Astrocyte (in vitro differentiated cells and primary cell): ENCODE results near the gene TAB3. TPM values are rescaled to one million over a fixed set of nuclear protein-coding genes. Genes with fewer than 3 reads are reported as not detected.

ENCODE experiments used
- DNase-seq: peaks from one replicate; pipeline ENCODE4 v3.0.0-alpha.2; 2010; ENCODE audit warnings: low read depth
- FAIRE-seq: peaks from 2 replicates; lab custom pipeline; 2011; peaks lifted over from hg19 to GRCh38; lab: Jason Lieb, UNC
- H2AFZ ChIP-seq: 2 replicates; pipeline ENCODE4 v1.6.0; 2012; ENCODE audit warnings: low read depth, low read length, inconsistent platforms
- H3K27ac ChIP-seq: 2 replicates; pipeline ENCODE4 v1.5.1; 2011; ENCODE audit warnings: low read depth, low read length, inconsistent platforms
- H3K27me3 ChIP-seq: 2 replicates; pipeline ENCODE4 v1.6.0; 2011; ENCODE audit warnings: low read length, inconsistent platforms; ENCODE audit not compliant: insufficient read depth
- H3K36me3 ChIP-seq: 2 replicates; pipeline ENCODE4 v1.5.1; 2011; ENCODE audit warnings: low read length, inconsistent platforms; ENCODE audit not compliant: insufficient read depth
- H3K4me1 ChIP-seq: 2 replicates; pipeline ENCODE4 v1.5.1; 2011; ENCODE audit warnings: low read length, inconsistent platforms; ENCODE audit not compliant: insufficient read depth
- H3K4me2 ChIP-seq: 2 replicates; pipeline ENCODE4 v1.6.0; 2012; ENCODE audit warnings: low read length, inconsistent platforms
- H3K4me3 ChIP-seq: 2 replicates; pipeline ENCODE4 v1.5.1; 2011; ENCODE audit warnings: low read depth, mild to moderate bottlenecking, low read length, inconsistent platforms; ENCODE audit not compliant: insufficient read depth
- H3K79me2 ChIP-seq: 2 replicates; pipeline ENCODE4 v1.6.0; 2012; ENCODE audit warnings: mild to moderate bottlenecking, low read length, inconsistent platforms; ENCODE audit not compliant: insufficient read depth
- H3K9ac ChIP-seq: 2 replicates; pipeline ENCODE4 v1.6.0; 2012; ENCODE audit warnings: mild to moderate bottlenecking, low read length, inconsistent platforms
- H3K9me3 ChIP-seq: 2 replicates; pipeline ENCODE4 v1.5.1; 2012; ENCODE audit warnings: low read depth, mild to moderate bottlenecking, low read length, inconsistent platforms; ENCODE audit not compliant: insufficient read depth
- H4K20me1 ChIP-seq: 2 replicates; pipeline ENCODE4 v1.6.0; 2012; ENCODE audit warnings: low read length, inconsistent platforms; ENCODE audit not compliant: insufficient read depth
- H3K27ac Mint-ChIP-seq: one replicate; pipeline ENCODE4 v1.8.0; 2021; ENCODE audit warnings: mild to moderate bottlenecking, mixed read lengths; ENCODE audit not compliant: unreplicated experiment
- H3K27me3 Mint-ChIP-seq: one replicate; pipeline ENCODE4 v1.8.0; 2021; ENCODE audit warnings: low read depth, mixed read lengths; ENCODE audit not compliant: unreplicated experiment
- H3K36me3 Mint-ChIP-seq: one replicate; pipeline ENCODE4 v1.8.0; 2021; ENCODE audit warnings: low read depth, mixed read lengths; ENCODE audit not compliant: unreplicated experiment
- H3K4me1 Mint-ChIP-seq: one replicate; pipeline ENCODE4 v1.8.0; 2021; ENCODE audit warnings: low read depth, mixed read lengths; ENCODE audit not compliant: unreplicated experiment
- H3K4me3 Mint-ChIP-seq: one replicate; pipeline ENCODE4 v1.8.0; 2021; ENCODE audit warnings: mild to moderate bottlenecking, moderate library complexity, mixed read lengths; ENCODE audit not compliant: unreplicated experiment
- H3K9me3 Mint-ChIP-seq: one replicate; pipeline ENCODE4 v1.8.0; 2021; ENCODE audit warnings: mild to moderate bottlenecking, mixed read lengths; ENCODE audit not compliant: unreplicated experiment
- CTCF ChIP-seq: IDR thresholded peaks from 2 replicates; pipeline ENCODE4 v1.5.1; 2011; ENCODE audit warnings: low read depth, mild to moderate bottlenecking, inconsistent platforms, low read length, moderate library complexity; ENCODE audit not compliant: insufficient read depth
- EZH2 ChIP-seq: IDR thresholded peaks from 2 replicates; pipeline ENCODE4 v1.6.1; 2012; ENCODE audit warnings: mild to moderate bottlenecking, low read length, inconsistent platforms; ENCODE audit not compliant: insufficient read depth
- total RNA-seq: library from RNA; stranded (reverse); gene quantifications from 2 replicates; pipeline ENCODE4 v1.2.1, GENCODE V29; 2021

The TAB3 gene
- total RNA-seq, 1 donor from 2014 or later = 19.3 TPM

DNA sequence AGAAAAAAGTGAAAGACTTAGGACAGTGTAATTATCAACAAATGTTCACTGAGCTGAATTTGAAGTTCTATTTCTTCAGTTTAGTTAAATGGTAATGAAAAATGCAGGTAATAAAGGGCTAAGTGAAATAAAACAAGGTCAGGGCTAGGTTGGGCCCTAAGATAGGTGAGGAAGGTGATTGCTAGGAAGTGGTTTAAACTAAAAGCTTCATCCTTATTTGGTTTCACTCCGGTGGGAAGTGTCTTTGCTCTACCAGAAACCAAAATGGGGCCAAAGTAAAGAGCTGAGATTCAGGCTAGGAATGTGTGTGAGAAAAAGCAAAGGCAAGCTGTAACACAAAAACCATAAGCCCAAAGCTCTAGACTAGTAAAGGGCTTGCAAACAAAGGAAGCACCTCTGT lies 31.0 kb downstream of the TAB3 start:
- H3K27me3 Mint-ChIP-seq = no peaks in the 10 kb centered on the region
- no peaks in the 10 kb centered on the region for H3K27me3 ChIP-seq
- H3K4me2 ChIP-seq = no peak overlapping the region
- no peaks in the 10 kb centered on the region for H3K4me1 ChIP-seq
- no peaks in the 10 kb centered on the region for H3K79me2 ChIP-seq
- H3K36me3 ChIP-seq = peaks cover 4% of the 10 kb centered on the region
- no peak overlapping the region for H3K4me3 Mint-ChIP-seq
- H3K9ac ChIP-seq = no peak overlapping the region
- no peaks in the 10 kb centered on the region for H3K9me3 Mint-ChIP-seq
- H3K4me3 ChIP-seq = no peak overlapping the region
- FAIRE-seq = no peak
- H3K27ac Mint-ChIP-seq = no peak overlapping the region
- H3K36me3 Mint-ChIP-seq = peaks cover 6% of the 10 kb centered on the region
- no peaks in the 10 kb centered on the region for H3K9me3 ChIP-seq
- no peak overlapping the region for H2AFZ ChIP-seq
- no peaks in the 10 kb centered on the region for H3K4me1 Mint-ChIP-seq
- H4K20me1 ChIP-seq = no peaks in the 10 kb centered on the region
- TF ChIP-seq CTCF = no peak
- no peak for TF ChIP-seq EZH2
- DNase-seq = no peak
- no peak overlapping the region for H3K27ac ChIP-seq

- H2AFZ ChIP-seq = no peak overlapping the region
- H3K4me2 ChIP-seq = no peak overlapping the region
- no peak overlapping the region for H3K27ac Mint-ChIP-seq
- H3K4me1 Mint-ChIP-seq = no peaks in the 10 kb centered on the region
- peaks cover 4% of the 10 kb centered on the region for H3K36me3 ChIP-seq
- TF ChIP-seq EZH2 (no peak), CTCF (no peak)
- no peak overlapping the region for H3K9ac ChIP-seq
- H3K4me3 ChIP-seq = no peak overlapping the region
- H4K20me1 ChIP-seq = no peaks in the 10 kb centered on the region
- no peaks in the 10 kb centered on the region for H3K4me1 ChIP-seq
- no peaks in the 10 kb centered on the region for H3K9me3 Mint-ChIP-seq
- FAIRE-seq (no peak), DNase-seq (no peak)
- H3K36me3 Mint-ChIP-seq = peaks cover 6% of the 10 kb centered on the region
- no peak overlapping the region for H3K27ac ChIP-seq
- no peaks in the 10 kb centered on the region for H3K27me3 Mint-ChIP-seq
- no peaks in the 10 kb centered on the region for H3K9me3 ChIP-seq
- H3K79me2 ChIP-seq = no peaks in the 10 kb centered on the region
- no peak overlapping the region for H3K4me3 Mint-ChIP-seq
- no peaks in the 10 kb centered on the region for H3K27me3 ChIP-seq
These were observed 37.6 kb downstream of the TAB3 start for GRCh38 chrX:30851449-30851848.

GRCh38 chrX:30835373-30835772 lies 53.7 kb downstream of the TAB3 start:
- no peak for DNase-seq
- peaks cover 7% of the 10 kb centered on the region for H3K36me3 Mint-ChIP-seq
- Histone ChIP-seq H4K20me1 (no peaks in the 10 kb centered on the region), H2AFZ (no peak overlapping the region), H3K9ac (no peak overlapping the region), H3K4me3 (no peak overlapping the region), H3K79me2 (no peaks in the 10 kb centered on the region), H3K4me1 (no peaks in the 10 kb centered on the region), H3K27me3 (no peaks in the 10 kb centered on the region), H3K36me3 (no peaks in the 10 kb centered on the region), H3K4me2 (no peak overlapping the region), H3K27ac (no peak overlapping the region), H3K9me3 (no peaks in the 10 kb centered on the region)
- H3K9me3 Mint-ChIP-seq = peaks cover 2% of the 10 kb centered on the region
- TF ChIP-seq EZH2 (no peak), CTCF (no peak)
- no peaks in the 10 kb centered on the region for H3K27me3 Mint-ChIP-seq
- no peak for FAIRE-seq
- no peaks in the 10 kb centered on the region for H3K4me1 Mint-ChIP-seq
- H3K27ac Mint-ChIP-seq = no peak overlapping the region
- no peak overlapping the region for H3K4me3 Mint-ChIP-seq
